GM23338 (cell line): ENCODE data around the gene OR10P1. TPM values are rescaled to one million over a fixed set of nuclear protein-coding genes. Genes with fewer than 3 reads are reported as not detected.

Experiments used
- ATAC-seq: fragments of 200-7000 bp; cut with Tn5 transposase; 3 replicates; pipeline ENCODE4 v1.9.1; 2020
- DNase-seq: peaks from one replicate; pipeline ENCODE4 v3.0.0-alpha.2; 2015; ENCODE audit warnings: low spot score
- H2AFZ ChIP-seq: fragments of 200-600 bp; sonication (generic); 2 replicates; pipeline ENCODE4 v1.8.0; 2016; ENCODE audit warnings: antibody characterized with exemption, mild to moderate bottlenecking, moderate library complexity
- H3F3A ChIP-seq: fragments of 200-600 bp; sonication (generic); replicated peaks from 2 replicates; pipeline ENCODE4 v1.8.0; 2017; ENCODE audit warnings: antibody characterized with exemption, mixed run types, low read depth
- H3K27ac ChIP-seq: fragments of 200-600 bp; sonication (generic); 2 replicates; pipeline ENCODE4 v1.6.1; 2016; ENCODE audit warnings: low read depth
- H3K27me3 ChIP-seq: fragments of 200-600 bp; sonication (generic); 2 replicates; pipeline ENCODE4 v1.8.0; 2016; ENCODE audit warnings: mild to moderate bottlenecking, mixed run types, moderate library complexity; ENCODE audit not compliant: insufficient read depth
- H3K36me3 ChIP-seq: fragments of 200-600 bp; sonication (generic); 2 replicates; pipeline ENCODE4 v1.8.0; 2016; ENCODE audit warnings: mild to moderate bottlenecking; ENCODE audit not compliant: insufficient read depth
- H3K4me1 ChIP-seq: fragments of 200-600 bp; sonication (generic); 2 replicates; pipeline ENCODE4 v1.8.0; 2016; ENCODE audit warnings: mild to moderate bottlenecking, moderate library complexity; ENCODE audit not compliant: insufficient read depth
- H3K4me2 ChIP-seq: fragments of 200-600 bp; sonication (generic); 2 replicates; pipeline ENCODE4 v1.7.1; 2017; ENCODE audit warnings: mixed run types
- H3K4me3 ChIP-seq: fragments of 200-600 bp; sonication (generic); 2 replicates; pipeline ENCODE4 v1.6.1; 2016; ENCODE audit warnings: mixed run types
- H3K79me2 ChIP-seq: fragments of 200-600 bp; sonication (generic); replicated peaks from 2 replicates; pipeline ENCODE4 v1.8.0; 2017; ENCODE audit warnings: mild to moderate bottlenecking; ENCODE audit not compliant: insufficient read depth
- H3K9me2 ChIP-seq: fragments of 200-600 bp; sonication (generic); 2 replicates; pipeline ENCODE4 v1.8.0; 2017; ENCODE audit not compliant: insufficient read depth
- H4K20me1 ChIP-seq: fragments of 200-600 bp; sonication (generic); replicated peaks from 2 replicates; pipeline ENCODE4 v1.8.0; 2017; ENCODE audit warnings: mild to moderate bottlenecking; ENCODE audit not compliant: insufficient read depth
- H3K27ac Mint-ChIP-seq: 2 replicates; pipeline ENCODE4 v1.8.0; 2020; ENCODE audit warnings: inconsistent platforms, mild to moderate bottlenecking, moderate library complexity, mixed read lengths
- H3K27me3 Mint-ChIP-seq: 3 replicates; pipeline ENCODE4 v1.8.0; 2022; ENCODE audit warnings: low read depth, mild to moderate bottlenecking, moderate library complexity, mixed read lengths, inconsistent platforms; ENCODE audit not compliant: insufficient read depth, poor library complexity
- H3K36me3 Mint-ChIP-seq: 3 replicates; pipeline ENCODE4 v1.8.0; 2021; ENCODE audit warnings: low read depth, mild to moderate bottlenecking, inconsistent platforms, moderate library complexity, mixed read lengths
- H3K4me1 Mint-ChIP-seq: 3 replicates; pipeline ENCODE4 v1.8.0; 2020; ENCODE audit warnings: mild to moderate bottlenecking, inconsistent platforms, mixed read lengths
- H3K4me3 Mint-ChIP-seq: 3 replicates; pipeline ENCODE4 v1.8.0; 2021; ENCODE audit warnings: moderate library complexity, mild to moderate bottlenecking, inconsistent platforms, mixed read lengths
- H3K9me3 Mint-ChIP-seq: 3 replicates; pipeline ENCODE4 v1.8.0; 2020; ENCODE audit warnings: moderate library complexity, mild to moderate bottlenecking, inconsistent platforms, mixed read lengths
- CREB1 ChIP-seq: fragments of 250-450 bp; sonication (Bioruptor Pico); IDR thresholded peaks from 2 replicates; pipeline ENCODE4 v1.5.0; 2020; ENCODE audit warnings: low read depth, mild to moderate bottlenecking, moderate library complexity
- CTCF ChIP-seq, 2 experiments: fragments of 200-600 bp in 1 of 2; sonication (generic) in 1 of 2; conservative IDR thresholded peaks; 2 replicates each; pipeline versions ENCODE4 v1.5.1 to v1.6.1; 2016 to 2017; ENCODE audit warnings: antibody characterized with exemption in 2 of 2, low read depth in 2 of 2, mild to moderate bottlenecking in 2 of 2, moderate library complexity in 1 of 2
- ETS1 ChIP-seq: IDR thresholded peaks from 2 replicates; pipeline ENCODE4 v1.6.1; 2016; ENCODE audit warnings: antibody characterized with exemption
- JUNB ChIP-seq: IDR thresholded peaks from one replicate; pipeline ENCODE4 v1.6.1; 2016; ENCODE audit warnings: antibody characterized with exemption; ENCODE audit not compliant: unreplicated experiment
- NANOG ChIP-seq: IDR thresholded peaks from 2 replicates; pipeline ENCODE4 v1.6.1; 2016; ENCODE audit warnings: antibody characterized with exemption, borderline replicate concordance
- POLR2AphosphoS5 ChIP-seq: IDR thresholded peaks from 2 replicates; pipeline ENCODE4 v1.6.1; 2016; ENCODE audit warnings: antibody characterized with exemption, low read depth
- REST ChIP-seq: IDR thresholded peaks from one replicate; pipeline ENCODE4 v1.6.1; 2018; ENCODE audit warnings: antibody characterized with exemption; ENCODE audit not compliant: unreplicated experiment
- STAT1 ChIP-seq: IDR thresholded peaks from one replicate; pipeline ENCODE4 v1.6.1; 2016; ENCODE audit warnings: antibody characterized with exemption; ENCODE audit not compliant: unreplicated experiment
- ZNF462 ChIP-seq: fragments of 250-450 bp; sonication (Bioruptor Pico); IDR thresholded peaks from 2 replicates; pipeline ENCODE4 v1.5.0; 2020; ENCODE audit warnings: mild to moderate bottlenecking, moderate library complexity
- polyA plus RNA-seq: library from polyadenylated mRNA; unstranded; fragments of >200 nt; fragmentation: Nextera tagmentation; extraction: Ambion mirVana; gene quantifications from 2 replicates; pipeline ENCODE4 v1.2.1, GENCODE V29; 2016
- total RNA-seq: library from RNA; depleted of rRNA; stranded (reverse); fragments of >200 nt; shearing (Covaris generic); gene quantifications from 2 replicates; pipeline ENCODE4 v1.2.3, GENCODE V29; 2014

Gene OR10P1
- total and polyA plus RNA-seq, 2 experiments from 2014 or later: not detected

GRCh38 chr12:55631056-55631455, 5.6 kb upstream of the OR10P1 start:
- TF ChIP-seq JUNB (no peak), NANOG (no peak), ETS1 (no peak), POLR2AphosphoS5 (no peak), REST (no peak), CTCF (conservative IDR thresholded peaks at IDR 0.05; ENCODE audit: low read depth in 2 of 2) (no peak), CREB1 (no peak)
- Histone ChIP-seq H2AFZ (no peak overlapping the region), H3K27ac (no peak overlapping the region), H3K4me3 (no peak overlapping the region), H4K20me1 (no peaks in the 10 kb centered on the region), H3K27me3 (no peaks in the 10 kb centered on the region), H3F3A (no peaks in the 10 kb centered on the region), H3K79me2 (no peaks in the 10 kb centered on the region), H3K36me3 (no peaks in the 10 kb centered on the region), H3K4me1 (no peaks in the 10 kb centered on the region), H3K9me2 (peaks cover 7% of the 10 kb centered on the region; the same call in 1 of the 2 replicates), H3K4me2 (no peak overlapping the region)
- Mint-ChIP-seq H3K4me3 (no peak overlapping the region), H3K27me3 (peaks cover 7% of the 10 kb centered on the region), H3K27ac (no peak overlapping the region), H3K36me3 (no peaks in the 10 kb centered on the region), H3K9me3 (no peaks in the 10 kb centered on the region), H3K4me1 (no peaks in the 10 kb centered on the region)
- DNase-seq: no peak
- no peak for ATAC-seq

- no peak overlapping the region for H3K27ac Mint-ChIP-seq
- peaks cover 7% of the 10 kb centered on the region for H3K27me3 Mint-ChIP-seq
- H3K36me3 ChIP-seq: no peaks in the 10 kb centered on the region
- ATAC-seq (no peak), DNase-seq (no peak)
- H3K27me3 ChIP-seq: no peaks in the 10 kb centered on the region
- no peak overlapping the region for H3K4me3 Mint-ChIP-seq
- H3K9me3 Mint-ChIP-seq: no peaks in the 10 kb centered on the region
- H3K36me3 Mint-ChIP-seq: no peaks in the 10 kb centered on the region
- H3K4me1 Mint-ChIP-seq: no peaks in the 10 kb centered on the region
- H3K9me2 ChIP-seq: peaks cover 7% of the 10 kb centered on the region; the same call in 1 of the 2 replicates
- H3K27ac ChIP-seq: no peak overlapping the region
- no peaks in the 10 kb centered on the region for H3K4me1 ChIP-seq
- H3K79me2 ChIP-seq: no peaks in the 10 kb centered on the region
- H4K20me1 ChIP-seq: no peaks in the 10 kb centered on the region
- H3K4me3 ChIP-seq: no peak overlapping the region
- no peaks in the 10 kb centered on the region for H3F3A ChIP-seq
- no peak overlapping the region for H2AFZ ChIP-seq
- H3K4me2 ChIP-seq: no peak overlapping the region
- TF ChIP-seq STAT1 (no peak), ZNF462 (no peak), CREB1 (no peak), JUNB (no peak)
These were observed 5.0 kb upstream of the OR10P1 start for GRCh38 chr12:55631733-55632132.
